HG03575 (cell line): Measurements from ENCODE around the gene AP2A2.
"Not testable (repeated sequence)": the region's sequence is repeated elsewhere in the genome, so short reads cannot be mapped to it uniquely, and the experiment has no call there.

Source experiments
- ATAC-seq: cut with Tn5 transposase; IDR thresholded peaks from one replicate; pipeline ENCODE4 v1.9.1; 2021; ENCODE audit not compliant: unreplicated experiment, insufficient number of reproducible peaks, low FRiP score; ENCODE audit errors: extremely low read depth

Gene AP2A2

GRCh38 chr11:1002406-1002984 is 76.8 kb downstream of the AP2A2 start:
- no peak for ATAC-seq

GRCh38 chr11:1003159-1003558 is 77.5 kb downstream of the AP2A2 start:
- no peak for ATAC-seq

GRCh38 chr11:1005928-1006327 is 80.3 kb downstream of the AP2A2 start:
- no peak for ATAC-seq

GRCh38 chr11:1006762-1007161 is 81.1 kb downstream of the AP2A2 start:
- ATAC-seq: no peak

GRCh38 chr11:1007279-1007678 is 81.6 kb downstream of the AP2A2 start:
- no peak for ATAC-seq

GRCh38 chr11:1008001-1008802 is 82.5 kb downstream of the AP2A2 start:
- ATAC-seq: no peak

GRCh38 chr11:1008803-1009145 is 83.1 kb downstream of the AP2A2 start:
- no peak for ATAC-seq

- ATAC-seq: no peak
Observed at GRCh38 chr11:1009371-1009770, 83.7 kb downstream of the AP2A2 start.

GRCh38 chr11:1009991-1010390 is 84.3 kb downstream of the AP2A2 start:
- ATAC-seq: no peak

- no peak for ATAC-seq
Observed at GRCh38 chr11:1010551-1011319, 85.1 kb downstream of the AP2A2 start.

GRCh38 chr11:1011320-1011698 is 85.6 kb downstream of the AP2A2 start:
- no peak for ATAC-seq

GRCh38 chr11:1012291-1012690 is 86.6 kb downstream of the AP2A2 start:
- ATAC-seq: no peak

GRCh38 chr11:1012740-1013630 is 87.3 kb downstream of the AP2A2 start:
- no peak for ATAC-seq

GRCh38 chr11:1013631-1013935 is 87.9 kb downstream of the AP2A2 start:
- ATAC-seq: no peak

GRCh38 chr11:1014276-1014675 is 88.6 kb downstream of the AP2A2 start:
- ATAC-seq: no peak

GRCh38 chr11:1015064-1015463 is 89.4 kb downstream of the AP2A2 start:
- no peak for ATAC-seq

- no peak for ATAC-seq
Observed at GRCh38 chr11:1015826-1016545, 90.3 kb downstream of the AP2A2 start.

GRCh38 chr11:1016610-1017126 is 91.0 kb downstream of the AP2A2 start:
- not testable (repeated sequence) for ATAC-seq
